ENCODE measurements around the gene KCNIP3. TPM values are rescaled to one million over a fixed set of nuclear protein-coding genes. Genes with fewer than 3 reads are reported as not detected.

The KCNIP3 gene
- total RNA-seq, 1 donor from 2014 or later = 6.0 TPM

DNA sequence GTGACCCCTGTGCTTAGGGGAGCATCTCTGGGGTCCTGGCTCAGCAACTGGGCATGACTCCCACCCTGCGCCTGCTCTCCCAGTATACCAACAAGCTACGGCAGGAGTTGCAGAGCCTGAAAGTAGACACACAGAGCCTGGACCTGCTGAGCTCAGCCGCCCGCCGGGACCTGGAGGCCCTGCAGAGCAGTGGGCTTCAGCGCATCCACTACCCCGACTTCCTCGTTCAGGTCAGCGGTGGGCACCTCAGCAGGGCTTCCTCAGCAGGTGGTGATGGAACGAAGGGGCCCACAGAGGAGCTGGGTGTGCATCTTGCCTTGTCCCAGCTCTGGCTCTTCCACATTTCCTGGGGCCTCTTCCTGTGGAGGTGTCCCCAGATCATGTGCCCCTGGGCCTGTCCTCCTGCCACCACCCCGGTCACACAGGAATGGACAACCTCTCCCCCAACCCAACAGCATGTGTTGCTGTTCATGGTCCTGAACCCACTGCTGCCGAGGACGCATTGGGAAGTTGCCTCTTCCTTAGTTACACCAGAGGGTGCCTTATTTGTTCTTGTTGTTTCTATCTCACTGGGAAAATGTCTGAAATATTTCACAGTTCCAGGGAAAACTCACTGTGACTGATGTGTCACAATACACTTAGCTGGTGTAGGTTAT, 12.1 kb upstream of the KCNIP3 start:
- Mint-ChIP-seq H3K4me1 (ENCODE audit: low read depth) (no peaks in the 10 kb centered on the region), H3K9me3 (ENCODE audit: low read depth) (peaks cover 1% of the 10 kb centered on the region), H3K27ac (ENCODE audit: unreplicated experiment) (no peak overlapping the region), H3K36me3 (ENCODE audit: low read depth) (peaks cover 2% of the 10 kb centered on the region), H3K4me3 (ENCODE audit: unreplicated experiment) (no peak overlapping the region), H3K27me3 (ENCODE audit: low read depth) (no peaks in the 10 kb centered on the region)
- DNase-seq (ENCODE audit: low spot score) = no peak
- TF ChIP-seq, protein P1, sequence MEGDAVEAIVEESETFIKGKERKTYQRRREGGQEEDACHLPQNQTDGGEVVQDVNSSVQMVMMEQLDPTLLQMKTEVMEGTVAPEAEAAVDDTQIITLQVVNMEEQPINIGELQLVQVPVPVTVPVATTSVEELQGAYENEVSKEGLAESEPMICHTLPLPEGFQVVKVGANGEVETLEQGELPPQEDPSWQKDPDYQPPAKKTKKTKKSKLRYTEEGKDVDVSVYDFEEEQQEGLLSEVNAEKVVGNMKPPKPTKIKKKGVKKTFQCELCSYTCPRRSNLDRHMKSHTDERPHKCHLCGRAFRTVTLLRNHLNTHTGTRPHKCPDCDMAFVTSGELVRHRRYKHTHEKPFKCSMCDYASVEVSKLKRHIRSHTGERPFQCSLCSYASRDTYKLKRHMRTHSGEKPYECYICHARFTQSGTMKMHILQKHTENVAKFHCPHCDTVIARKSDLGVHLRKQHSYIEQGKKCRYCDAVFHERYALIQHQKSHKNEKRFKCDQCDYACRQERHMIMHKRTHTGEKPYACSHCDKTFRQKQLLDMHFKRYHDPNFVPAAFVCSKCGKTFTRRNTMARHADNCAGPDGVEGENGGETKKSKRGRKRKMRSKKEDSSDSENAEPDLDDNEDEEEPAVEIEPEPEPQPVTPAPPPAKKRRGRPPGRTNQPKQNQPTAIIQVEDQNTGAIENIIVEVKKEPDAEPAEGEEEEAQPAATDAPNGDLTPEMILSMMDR (IDR thresholded peaks at IDR 0.05) = no peak

DNA sequence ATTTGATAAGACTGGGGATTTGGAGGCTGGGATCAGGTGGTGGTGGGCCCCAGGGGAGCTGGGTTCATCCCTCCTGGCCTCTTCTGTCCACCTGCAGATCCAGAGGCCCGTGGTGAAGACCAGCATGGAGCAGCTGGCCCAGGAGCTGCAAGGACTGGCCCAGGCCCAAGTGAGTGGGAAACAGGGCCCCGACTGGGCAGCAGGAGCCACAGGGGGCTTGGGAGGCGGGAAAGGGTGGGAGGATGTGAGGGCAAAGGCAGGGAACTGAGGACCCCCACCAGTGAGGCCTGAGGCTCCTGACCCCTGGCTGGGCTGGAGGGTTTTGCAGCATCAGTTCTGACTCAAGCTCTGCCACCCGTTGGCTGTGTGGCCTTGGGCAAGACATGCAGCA, 11.6 kb upstream of the KCNIP3 start:
- no peaks in the 10 kb centered on the region for H3K4me1 Mint-ChIP-seq (ENCODE audit: low read depth)
- H3K36me3 Mint-ChIP-seq (ENCODE audit: low read depth) = peaks cover 3% of the 10 kb centered on the region
- TF ChIP-seq, protein P1 (IDR thresholded peaks at IDR 0.05) = no peak
- H3K4me3 Mint-ChIP-seq (ENCODE audit: unreplicated experiment) = no peak overlapping the region
- no peaks in the 10 kb centered on the region for H3K27me3 Mint-ChIP-seq (ENCODE audit: low read depth)
- H3K9me3 Mint-ChIP-seq (ENCODE audit: low read depth) = peaks cover 7% of the 10 kb centered on the region
- no peak overlapping the region for H3K27ac Mint-ChIP-seq (ENCODE audit: unreplicated experiment)
- DNase-seq (ENCODE audit: low spot score) = no peak

DNA sequence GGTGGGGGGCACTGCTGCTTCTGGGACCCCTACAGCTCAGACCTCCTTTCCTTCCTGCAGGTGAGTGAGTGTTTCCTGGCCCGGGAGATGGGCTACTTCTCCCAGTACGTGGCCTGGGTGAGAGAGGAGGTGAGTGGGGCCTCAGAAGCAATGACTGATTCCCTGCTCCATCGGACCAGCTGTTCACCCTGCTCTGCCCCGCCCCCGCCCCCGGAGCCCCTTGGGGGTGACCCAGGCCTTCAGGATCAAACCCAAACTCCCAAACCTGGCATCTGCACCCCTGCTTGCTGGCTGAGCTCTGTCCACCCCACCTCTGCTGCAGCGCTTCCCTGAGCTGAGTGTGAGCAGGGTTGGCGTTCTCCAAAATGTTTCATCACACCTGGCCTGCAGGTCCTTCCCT, 9.8 kb upstream of the KCNIP3 start:
- no peak overlapping the region for H3K4me3 Mint-ChIP-seq (ENCODE audit: unreplicated experiment)
- peaks cover 22% of the 10 kb centered on the region for H3K9me3 Mint-ChIP-seq (ENCODE audit: low read depth)
- TF ChIP-seq, protein P1 (IDR thresholded peaks at IDR 0.05) = no peak
- peaks cover 3% of the 10 kb centered on the region for H3K36me3 Mint-ChIP-seq (ENCODE audit: low read depth)
- no peak for DNase-seq (ENCODE audit: low spot score)
- no peak overlapping the region for H3K27ac Mint-ChIP-seq (ENCODE audit: unreplicated experiment)
- no peaks in the 10 kb centered on the region for H3K4me1 Mint-ChIP-seq (ENCODE audit: low read depth)
- no peaks in the 10 kb centered on the region for H3K27me3 Mint-ChIP-seq (ENCODE audit: low read depth)

DNA sequence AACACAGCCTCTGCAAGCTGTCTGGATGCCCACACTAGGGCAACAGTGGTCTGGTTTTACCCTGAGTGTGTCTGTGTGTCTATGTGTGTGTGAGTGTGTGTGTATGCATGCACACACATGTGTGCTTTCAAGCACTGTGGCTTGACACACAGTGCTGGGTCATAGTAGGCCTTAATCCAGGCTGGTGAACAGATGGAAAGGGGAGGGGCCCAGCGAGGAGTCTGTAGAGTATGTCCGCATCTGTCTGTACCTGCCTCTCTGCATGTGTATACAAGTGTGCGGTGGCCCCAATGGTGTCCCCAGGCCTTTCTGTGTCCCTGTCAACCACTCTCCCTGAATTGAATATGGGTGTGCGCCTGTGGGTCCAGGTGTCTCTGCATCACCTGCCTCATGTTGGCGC, 9.3 kb upstream of the KCNIP3 start:
- Mint-ChIP-seq H3K27ac (ENCODE audit: unreplicated experiment) (no peak overlapping the region), H3K27me3 (ENCODE audit: low read depth) (no peaks in the 10 kb centered on the region), H3K4me3 (ENCODE audit: unreplicated experiment) (no peak overlapping the region), H3K36me3 (ENCODE audit: low read depth) (peaks cover 3% of the 10 kb centered on the region), H3K4me1 (ENCODE audit: low read depth) (no peaks in the 10 kb centered on the region), H3K9me3 (ENCODE audit: low read depth) (peaks cover 22% of the 10 kb centered on the region)
- TF ChIP-seq, protein P1 (IDR thresholded peaks at IDR 0.05) = no peak
- no peak for DNase-seq (ENCODE audit: low spot score)

DNA sequence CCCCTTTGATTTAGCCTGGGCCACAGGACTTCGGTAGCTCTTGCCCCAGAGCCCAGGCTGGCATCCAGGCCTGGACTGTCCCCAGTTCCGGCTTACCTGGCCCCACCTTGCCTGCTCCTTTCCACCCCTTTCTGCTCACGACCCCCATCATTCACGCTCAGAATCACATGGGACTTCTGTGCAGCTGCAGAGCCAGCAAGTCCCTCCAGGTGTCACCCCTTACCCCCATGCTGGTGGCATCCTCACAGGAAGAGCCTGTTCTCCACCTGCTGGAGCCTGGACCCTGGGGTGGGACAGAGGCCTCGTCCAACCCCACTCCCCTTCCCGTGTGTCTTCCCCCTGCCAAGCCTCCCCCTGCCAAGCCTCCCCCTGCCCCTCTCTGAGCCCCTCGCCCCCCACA, 7.9 kb upstream of the KCNIP3 start:
- no peak for DNase-seq (ENCODE audit: low spot score)
- Mint-ChIP-seq H3K4me3 (ENCODE audit: unreplicated experiment) (no peak overlapping the region), H3K27ac (ENCODE audit: unreplicated experiment) (no peak overlapping the region), H3K36me3 (ENCODE audit: low read depth) (peaks cover 3% of the 10 kb centered on the region), H3K9me3 (ENCODE audit: low read depth) (peaks cover 22% of the 10 kb centered on the region), H3K27me3 (ENCODE audit: low read depth) (no peaks in the 10 kb centered on the region), H3K4me1 (ENCODE audit: low read depth) (no peaks in the 10 kb centered on the region)
- TF ChIP-seq, protein P1 (IDR thresholded peaks at IDR 0.05) = no peak

Data from chondrocyte (in vitro differentiated cells).